Measurements from ENCODE around the gene GJA1.
"Not testable (repeated sequence)": the region's sequence is repeated elsewhere in the genome, so short reads cannot be mapped to it uniquely, and the experiment has no call there.

The GJA1 gene

GRCh38 chr6:121413879-121414278 is 21.6 kb upstream of the GJA1 start:
- Histone ChIP-seq H3K4me3 (ENCODE audit: low read depth, low read length) (no peak overlapping the region), H3K27ac (ENCODE audit: low read depth, low read length) (no peak overlapping the region), H3K27me3 (ENCODE audit: control insufficient read depth, insufficient read depth, low read length) (no peaks in the 10 kb centered on the region)

GRCh38 chr6:121418346-121418745 is 17.1 kb upstream of the GJA1 start:
- no peaks in the 10 kb centered on the region for H3K27me3 ChIP-seq (ENCODE audit: control insufficient read depth, insufficient read depth, low read length)
- no peak overlapping the region for H3K9ac ChIP-seq (ENCODE audit: low read depth, low read length)
- H3K4me1 ChIP-seq (ENCODE audit: control insufficient read depth, insufficient read depth, low read length), result no peaks in the 10 kb centered on the region
- H3K9me3 ChIP-seq (ENCODE audit: control insufficient read depth, insufficient read depth, low read length), result no peaks in the 10 kb centered on the region
- no peaks in the 10 kb centered on the region for H3K36me3 ChIP-seq (ENCODE audit: control insufficient read depth, insufficient read depth, low read length)
- no peak overlapping the region for H3K27ac ChIP-seq (ENCODE audit: low read depth, low read length)
- no peak overlapping the region for H3K4me3 ChIP-seq (ENCODE audit: low read depth, low read length)

More at GRCh38 chr6:121413879-121414278, 21.6 kb upstream of the GJA1 start:
- Histone ChIP-seq H3K36me3 (ENCODE audit: control insufficient read depth, insufficient read depth, low read length) (no peaks in the 10 kb centered on the region), H3K9ac (ENCODE audit: low read depth, low read length) (no peak overlapping the region), H3K9me3 (ENCODE audit: control insufficient read depth, insufficient read depth, low read length) (no peaks in the 10 kb centered on the region; the same call in 1 of the 2 replicates), H3K4me1 (ENCODE audit: control insufficient read depth, insufficient read depth, low read length) (no peaks in the 10 kb centered on the region)

GRCh38 chr6:121426686-121427085 is 8.8 kb upstream of the GJA1 start:
- H3K27me3 ChIP-seq (ENCODE audit: control insufficient read depth, insufficient read depth, low read length), result no peaks in the 10 kb centered on the region
- peaks cover 9% of the 10 kb centered on the region for H3K4me1 ChIP-seq (ENCODE audit: control insufficient read depth, insufficient read depth, low read length)
- H3K9me3 ChIP-seq (ENCODE audit: control insufficient read depth, insufficient read depth, low read length), result no peaks in the 10 kb centered on the region
- H3K4me3 ChIP-seq (ENCODE audit: low read depth, low read length), result no peak overlapping the region
- no peak overlapping the region for H3K27ac ChIP-seq (ENCODE audit: low read depth, low read length)
- no peaks in the 10 kb centered on the region for H3K36me3 ChIP-seq (ENCODE audit: control insufficient read depth, insufficient read depth, low read length)
- H3K9ac ChIP-seq (ENCODE audit: low read depth, low read length), result no peak overlapping the region

- Histone ChIP-seq H3K4me1 (ENCODE audit: control insufficient read depth, insufficient read depth, low read length) (peaks cover 18% of the 10 kb centered on the region), H3K36me3 (ENCODE audit: control insufficient read depth, insufficient read depth, low read length) (no peaks in the 10 kb centered on the region), H3K27me3 (ENCODE audit: control insufficient read depth, insufficient read depth, low read length) (no peaks in the 10 kb centered on the region), H3K27ac (ENCODE audit: low read depth, low read length) (no peak overlapping the region), H3K4me3 (ENCODE audit: low read depth, low read length) (no peak overlapping the region), H3K9ac (ENCODE audit: low read depth, low read length) (no peak overlapping the region), H3K9me3 (ENCODE audit: control insufficient read depth, insufficient read depth, low read length) (no peaks in the 10 kb centered on the region)
Measured at GRCh38 chr6:121428872-121429756, 6.3 kb upstream of the GJA1 start.

GRCh38 chr6:121430514-121431460 is 4.7 kb upstream of the GJA1 start:
- Histone ChIP-seq H3K9me3 (ENCODE audit: control insufficient read depth, insufficient read depth, low read length) (no peaks in the 10 kb centered on the region), H3K27me3 (ENCODE audit: control insufficient read depth, insufficient read depth, low read length) (no peaks in the 10 kb centered on the region), H3K9ac (ENCODE audit: low read depth, low read length) (peak overlapping the region; percentile 9; the same call in 1 of the 2 replicates), H3K4me1 (ENCODE audit: control insufficient read depth, insufficient read depth, low read length) (peaks cover 29% of the 10 kb centered on the region), H3K36me3 (ENCODE audit: control insufficient read depth, insufficient read depth, low read length) (no peaks in the 10 kb centered on the region), H3K27ac (ENCODE audit: low read depth, low read length) (peak overlapping the region; percentile 97), H3K4me3 (ENCODE audit: low read depth, low read length) (peak overlapping the region; percentile 46)

- H3K36me3 ChIP-seq (ENCODE audit: control insufficient read depth, insufficient read depth, low read length); H3K4me3 ChIP-seq (ENCODE audit: low read depth, low read length); H3K27me3 ChIP-seq (ENCODE audit: control insufficient read depth, insufficient read depth, low read length); H3K9me3 ChIP-seq (ENCODE audit: control insufficient read depth, insufficient read depth, low read length): not testable (repeated sequence)
- Histone ChIP-seq H3K9ac (ENCODE audit: low read depth, low read length) (0 out of 2 replicates have a peak overlapping the region, but pooled peaks have one; percentile 9), H3K4me1 (ENCODE audit: control insufficient read depth, insufficient read depth, low read length) (peaks cover 29% of the 10 kb centered on the region), H3K27ac (ENCODE audit: low read depth, low read length) (peak overlapping the region; percentile 97)
Measured at GRCh38 chr6:121431776-121432175, 3.7 kb upstream of the GJA1 start.

- Histone ChIP-seq H3K36me3 (ENCODE audit: control insufficient read depth, insufficient read depth, low read length) (peaks cover 8% of the 10 kb centered on the region; the same call in 1 of the 2 replicates), H3K4me1 (ENCODE audit: control insufficient read depth, insufficient read depth, low read length) (peaks cover 29% of the 10 kb centered on the region), H3K9me3 (ENCODE audit: control insufficient read depth, insufficient read depth, low read length) (no peaks in the 10 kb centered on the region), H3K27me3 (ENCODE audit: control insufficient read depth, insufficient read depth, low read length) (no peaks in the 10 kb centered on the region), H3K4me3 (ENCODE audit: low read depth, low read length) (peak overlapping the region; percentile 87; the same call in 1 of the 2 replicates), H3K27ac (ENCODE audit: low read depth, low read length) (peak overlapping the region; percentile 98), H3K9ac (ENCODE audit: low read depth, low read length) (no peak overlapping the region)
Measured at GRCh38 chr6:121434037-121434770, 1.2 kb upstream of the GJA1 start.

- Histone ChIP-seq H3K27ac (ENCODE audit: low read depth, low read length) (peak overlapping the region; percentile 98), H3K27me3 (ENCODE audit: control insufficient read depth, insufficient read depth, low read length) (no peaks in the 10 kb centered on the region), H3K4me1 (ENCODE audit: control insufficient read depth, insufficient read depth, low read length) (peaks cover 37% of the 10 kb centered on the region), H3K9ac (ENCODE audit: low read depth, low read length) (peak overlapping the region; percentile 97), H3K9me3 (ENCODE audit: control insufficient read depth, insufficient read depth, low read length) (no peaks in the 10 kb centered on the region), H3K36me3 (ENCODE audit: control insufficient read depth, insufficient read depth, low read length) (peaks cover 18% of the 10 kb centered on the region), H3K4me3 (ENCODE audit: low read depth, low read length) (peak overlapping the region; percentile 87)
Measured at GRCh38 chr6:121436274-121436857, 920 bp downstream of the GJA1 start.

GRCh38 chr6:121436960-121437850 is 1.8 kb downstream of the GJA1 start:
- Histone ChIP-seq H3K4me3 (ENCODE audit: low read depth, low read length) (peak overlapping the region; percentile 87), H3K27me3 (ENCODE audit: control insufficient read depth, insufficient read depth, low read length) (no peaks in the 10 kb centered on the region), H3K27ac (ENCODE audit: low read depth, low read length) (peak overlapping the region; percentile 98), H3K4me1 (ENCODE audit: control insufficient read depth, insufficient read depth, low read length) (peaks cover 41% of the 10 kb centered on the region), H3K9ac (ENCODE audit: low read depth, low read length) (peak overlapping the region; percentile 97), H3K9me3 (ENCODE audit: control insufficient read depth, insufficient read depth, low read length) (no peaks in the 10 kb centered on the region), H3K36me3 (ENCODE audit: control insufficient read depth, insufficient read depth, low read length) (peaks cover 26% of the 10 kb centered on the region)

All from HUES48 (cell line).